Stomach smooth muscle (tissue), 2 donors: ENCODE measurements around the gene ZNF469.
"Not testable (repeated sequence)": the region's sequence is repeated elsewhere in the genome, so short reads cannot be mapped to it uniquely, and the experiment has no call there.

ENCODE experiments used
- H3K27ac ChIP-seq: one replicate; pipeline ENCODE4 v1.7.0; 2013; ENCODE audit warnings: mild to moderate bottlenecking, low read length, inconsistent platforms
- H3K27me3 ChIP-seq, 2 donors: one replicate each; pipeline ENCODE4 v1.7.0; 2013; ENCODE audit warnings: low read length in 2 of 2; ENCODE audit not compliant: insufficient read depth in 2 of 2, control insufficient read depth in 1 of 2
- H3K36me3 ChIP-seq, 2 donors: one replicate each; pipeline ENCODE4 v1.7.0; 2013; ENCODE audit warnings: low read length in 2 of 2; ENCODE audit not compliant: control insufficient read depth in 2 of 2, insufficient read depth in 2 of 2
- H3K4me1 ChIP-seq: one replicate; pipeline ENCODE4 v1.7.0; 2013; ENCODE audit warnings: low read length; ENCODE audit not compliant: control insufficient read depth, insufficient read depth
- H3K4me3 ChIP-seq, 2 donors: one replicate each; pipeline ENCODE4 v1.7.0; 2013; ENCODE audit warnings: low read length in 2 of 2
- H3K9ac ChIP-seq, 2 donors: one replicate each; pipeline ENCODE4 v1.7.0; 2013; ENCODE audit warnings: low read length in 2 of 2, mild to moderate bottlenecking in 1 of 2
- H3K9me3 ChIP-seq, 2 donors: one replicate each; pipeline ENCODE4 v1.7.0; 2013; ENCODE audit warnings: low read length in 2 of 2; ENCODE audit not compliant: control insufficient read depth in 2 of 2
- donor health status: healthy.
- donor health status: Pancreatic carcinoma.

ZNF469 gene

DNA sequence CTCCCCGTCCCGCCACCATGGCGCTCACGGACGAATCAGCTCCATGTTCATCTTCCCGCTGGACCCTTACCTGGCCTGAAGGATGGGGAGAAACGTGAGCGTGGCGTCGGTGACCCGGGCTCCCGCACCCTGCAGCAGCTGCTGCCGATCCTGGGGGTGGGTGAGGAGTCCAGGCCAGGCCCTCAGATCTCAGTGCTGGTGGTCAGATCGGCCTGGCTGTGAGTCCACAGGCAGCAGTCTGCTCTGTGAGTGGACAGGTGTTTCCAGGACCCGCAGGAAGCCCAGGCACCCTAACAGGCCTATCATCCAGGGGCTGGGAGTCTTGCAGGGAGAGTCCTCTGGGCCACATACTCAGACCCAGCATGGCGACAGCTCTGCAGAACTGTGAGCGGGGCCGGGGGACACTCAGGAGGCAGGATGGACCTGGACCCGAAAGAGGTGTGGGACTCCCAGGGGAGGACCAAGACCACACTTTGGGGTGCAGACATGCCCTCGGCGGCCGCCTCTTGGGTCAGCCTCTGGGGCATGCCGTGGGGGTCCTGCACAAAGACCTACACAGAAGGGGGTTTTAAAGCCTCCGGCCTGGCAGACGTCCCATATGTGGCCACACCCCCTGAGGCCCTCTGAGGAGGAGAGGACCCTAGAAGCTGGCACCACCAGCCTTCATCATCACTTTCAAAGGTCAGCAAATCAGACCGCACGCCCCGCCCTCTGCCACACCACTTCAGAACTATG is 27.2 kb upstream of the ZNF469 start:
- H3K4me3 ChIP-seq: no peak overlapping the region
- no peak overlapping the region for H3K27ac ChIP-seq
- no peaks in the 10 kb centered on the region for H3K36me3 ChIP-seq
- no peaks in the 10 kb centered on the region for H3K27me3 ChIP-seq
- H3K4me1 ChIP-seq: no peaks in the 10 kb centered on the region
- H3K9ac ChIP-seq: no peak overlapping the region
- no peaks in the 10 kb centered on the region for H3K9me3 ChIP-seq

DNA sequence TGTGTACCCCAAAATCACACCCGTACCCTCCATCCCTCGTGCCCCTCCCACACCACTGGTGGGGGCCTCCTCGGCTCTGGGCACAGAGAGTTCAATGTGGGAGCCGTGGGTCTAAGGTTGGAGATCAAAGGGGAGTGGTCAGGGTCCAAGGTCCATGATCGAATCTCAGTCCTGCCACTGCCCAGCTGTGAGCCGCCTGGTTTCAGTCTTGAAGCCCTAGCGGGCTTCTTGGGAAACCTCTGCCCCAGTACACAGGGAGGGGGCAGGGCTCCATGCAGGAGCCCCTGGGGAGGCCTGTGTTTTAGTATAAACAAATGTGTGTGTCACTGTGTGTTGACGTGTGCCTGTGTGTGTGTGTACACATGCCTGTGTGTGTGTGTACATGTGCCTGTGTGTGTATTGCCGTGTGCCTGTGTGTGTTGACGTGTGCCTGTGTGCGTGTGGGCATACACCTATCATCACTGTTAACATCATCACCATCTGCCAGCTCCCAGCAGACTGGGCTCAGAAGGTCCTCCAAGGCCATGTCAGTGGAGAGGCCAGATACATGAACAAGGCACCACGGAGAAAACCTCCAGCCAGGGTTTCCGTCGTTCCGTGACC is 26.5 kb upstream of the ZNF469 start:
- Histone ChIP-seq H3K27ac (no peak overlapping the region), H3K27me3 (no peaks in the 10 kb centered on the region), H3K4me3 (no peak overlapping the region), H3K4me1 (no peaks in the 10 kb centered on the region), H3K9me3 (peaks cover 0 to 2% of the 10 kb centered on the region in 2 donors), H3K36me3 (no peaks in the 10 kb centered on the region), H3K9ac (no peak overlapping the region)

DNA sequence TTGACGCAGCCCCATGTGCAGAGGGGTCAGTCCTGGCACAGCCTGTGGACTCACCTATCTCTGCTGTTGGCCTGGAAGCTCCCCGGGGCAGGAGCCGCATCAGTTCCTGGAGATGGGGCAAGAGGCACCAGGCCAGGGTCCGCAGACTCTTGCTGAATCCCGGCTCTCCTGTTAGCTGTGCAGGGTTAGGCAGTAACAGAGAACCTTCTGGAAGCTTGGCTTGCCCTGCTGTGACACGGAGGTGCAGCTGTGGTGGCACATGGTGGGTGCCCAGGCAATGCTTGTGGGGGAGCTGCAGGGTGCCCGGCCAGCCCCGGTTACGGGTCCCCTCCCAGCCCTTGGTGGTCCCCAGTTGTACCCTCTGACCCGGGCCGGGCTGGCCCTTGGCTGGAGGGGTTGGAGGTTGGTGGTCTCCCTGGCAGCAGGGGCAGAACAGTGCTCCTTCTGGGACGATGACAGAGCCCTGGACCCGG is 26.0 kb upstream of the ZNF469 start:
- Histone ChIP-seq H3K27ac (no peak overlapping the region), H3K27me3 (no peaks in the 10 kb centered on the region), H3K4me1 (no peaks in the 10 kb centered on the region), H3K9ac (no peak overlapping the region), H3K4me3 (no peak overlapping the region), H3K9me3 (peaks cover 1 to 2% of the 10 kb centered on the region in 2 donors), H3K36me3 (no peaks in the 10 kb centered on the region)

GRCh38 chr16:88357317-88358022 is 25.3 kb upstream of the ZNF469 start:
- H3K36me3 ChIP-seq: no peaks in the 10 kb centered on the region
- H3K27ac ChIP-seq: no peak overlapping the region
- no peaks in the 10 kb centered on the region for H3K27me3 ChIP-seq
- peaks cover 2% of the 10 kb centered on the region in 2 donors for H3K9me3 ChIP-seq
- H3K9ac ChIP-seq: no peak overlapping the region
- H3K4me1 ChIP-seq: no peaks in the 10 kb centered on the region
- no peak overlapping the region for H3K4me3 ChIP-seq

- H3K27me3 ChIP-seq: no peaks in the 10 kb centered on the region
- no peaks in the 10 kb centered on the region for H3K36me3 ChIP-seq
- H3K27ac ChIP-seq: no peak overlapping the region
- H3K4me1 ChIP-seq: no peaks in the 10 kb centered on the region
- no peak overlapping the region for H3K4me3 ChIP-seq
- H3K9me3 ChIP-seq: peaks cover 2 to 4% of the 10 kb centered on the region in 2 donors
- no peak overlapping the region for H3K9ac ChIP-seq
Observed at GRCh38 chr16:88358023-88358420, 24.7 kb upstream of the ZNF469 start.

DNA sequence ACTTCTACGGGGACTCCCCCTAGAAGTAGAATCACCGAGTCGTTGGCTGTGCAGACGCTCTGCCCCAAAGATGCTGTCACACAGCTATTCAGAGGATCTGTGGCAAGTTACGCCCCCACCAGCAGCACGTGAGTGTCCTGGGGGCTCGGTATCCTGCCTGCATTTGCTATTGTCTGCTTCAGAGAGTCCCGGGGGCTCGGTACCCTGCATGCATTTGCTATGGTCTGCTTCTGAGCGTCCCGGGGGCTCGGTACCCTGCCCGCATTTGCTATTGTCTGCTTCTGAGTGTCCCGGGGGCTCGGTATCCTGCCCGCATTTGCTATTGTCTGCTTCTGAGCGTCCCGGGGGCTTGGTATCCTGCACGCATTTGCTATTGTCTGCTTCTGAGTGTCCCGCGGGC is 23.8 kb upstream of the ZNF469 start:
- H3K27me3 ChIP-seq: no peaks in the 10 kb centered on the region
- no peak overlapping the region for H3K9ac ChIP-seq
- H3K27ac ChIP-seq: no peak overlapping the region
- H3K4me3 ChIP-seq: no peak overlapping the region
- no peaks in the 10 kb centered on the region for H3K36me3 ChIP-seq
- no peaks in the 10 kb centered on the region for H3K4me1 ChIP-seq
- H3K9me3 ChIP-seq: peaks cover 2 to 9% of the 10 kb centered on the region in 2 donors

- not testable (repeated sequence) for H3K4me3 ChIP-seq, H3K27ac ChIP-seq, H3K4me1 ChIP-seq, H3K9me3 ChIP-seq, H3K36me3 ChIP-seq, H3K9ac ChIP-seq, H3K27me3 ChIP-seq
Observed at GRCh38 chr16:88360401-88360800, 22.4 kb upstream of the ZNF469 start.

GRCh38 chr16:88360999-88361398 is 21.8 kb upstream of the ZNF469 start:
- no peaks in the 10 kb centered on the region for H3K27me3 ChIP-seq
- H3K36me3 ChIP-seq: no peaks in the 10 kb centered on the region
- no peak overlapping the region for H3K9ac ChIP-seq
- H3K4me1 ChIP-seq: no peaks in the 10 kb centered on the region
- peaks cover 2 to 9% of the 10 kb centered on the region in 2 donors for H3K9me3 ChIP-seq
- H3K27ac ChIP-seq: no peak overlapping the region
- H3K4me3 ChIP-seq: no peak overlapping the region

DNA sequence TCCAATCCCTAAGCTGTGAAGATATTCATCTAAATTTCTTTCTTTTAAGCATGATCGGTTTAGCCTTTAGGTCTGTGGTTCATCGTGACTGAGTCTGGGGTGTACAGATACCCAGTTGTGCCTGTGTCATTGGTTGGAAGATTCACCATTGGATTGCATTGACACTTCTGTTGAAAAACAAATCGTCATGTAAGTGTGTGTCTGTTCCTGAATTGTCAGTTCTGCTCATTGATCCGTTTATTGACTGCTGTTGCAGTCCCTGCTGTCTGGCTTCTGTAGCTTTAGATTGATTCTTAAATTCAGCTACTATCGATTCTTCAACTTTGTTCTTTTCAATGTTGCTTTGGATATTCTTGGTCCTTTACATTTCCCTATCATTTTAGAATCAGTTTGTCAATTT is 21.0 kb upstream of the ZNF469 start:
- no peak overlapping the region for H3K4me3 ChIP-seq
- no peak overlapping the region for H3K9ac ChIP-seq
- H3K9me3 ChIP-seq: peaks cover 5 to 9% of the 10 kb centered on the region in 2 donors
- H3K27me3 ChIP-seq: no peaks in the 10 kb centered on the region
- H3K36me3 ChIP-seq: no peaks in the 10 kb centered on the region
- no peaks in the 10 kb centered on the region for H3K4me1 ChIP-seq
- no peak overlapping the region for H3K27ac ChIP-seq

- Histone ChIP-seq H3K27me3 (peaks cover 0 to 4% of the 10 kb centered on the region in 2 donors), H3K4me3 (no peak overlapping the region), H3K9me3 (peaks cover 6 to 9% of the 10 kb centered on the region in 2 donors), H3K9ac (no peak overlapping the region), H3K4me1 (no peaks in the 10 kb centered on the region), H3K27ac (no peak overlapping the region), H3K36me3 (no peaks in the 10 kb centered on the region)
Observed at GRCh38 chr16:88363239-88363891, 19.4 kb upstream of the ZNF469 start.
